Measurements from ENCODE around the gene GPN2.

DNA sequence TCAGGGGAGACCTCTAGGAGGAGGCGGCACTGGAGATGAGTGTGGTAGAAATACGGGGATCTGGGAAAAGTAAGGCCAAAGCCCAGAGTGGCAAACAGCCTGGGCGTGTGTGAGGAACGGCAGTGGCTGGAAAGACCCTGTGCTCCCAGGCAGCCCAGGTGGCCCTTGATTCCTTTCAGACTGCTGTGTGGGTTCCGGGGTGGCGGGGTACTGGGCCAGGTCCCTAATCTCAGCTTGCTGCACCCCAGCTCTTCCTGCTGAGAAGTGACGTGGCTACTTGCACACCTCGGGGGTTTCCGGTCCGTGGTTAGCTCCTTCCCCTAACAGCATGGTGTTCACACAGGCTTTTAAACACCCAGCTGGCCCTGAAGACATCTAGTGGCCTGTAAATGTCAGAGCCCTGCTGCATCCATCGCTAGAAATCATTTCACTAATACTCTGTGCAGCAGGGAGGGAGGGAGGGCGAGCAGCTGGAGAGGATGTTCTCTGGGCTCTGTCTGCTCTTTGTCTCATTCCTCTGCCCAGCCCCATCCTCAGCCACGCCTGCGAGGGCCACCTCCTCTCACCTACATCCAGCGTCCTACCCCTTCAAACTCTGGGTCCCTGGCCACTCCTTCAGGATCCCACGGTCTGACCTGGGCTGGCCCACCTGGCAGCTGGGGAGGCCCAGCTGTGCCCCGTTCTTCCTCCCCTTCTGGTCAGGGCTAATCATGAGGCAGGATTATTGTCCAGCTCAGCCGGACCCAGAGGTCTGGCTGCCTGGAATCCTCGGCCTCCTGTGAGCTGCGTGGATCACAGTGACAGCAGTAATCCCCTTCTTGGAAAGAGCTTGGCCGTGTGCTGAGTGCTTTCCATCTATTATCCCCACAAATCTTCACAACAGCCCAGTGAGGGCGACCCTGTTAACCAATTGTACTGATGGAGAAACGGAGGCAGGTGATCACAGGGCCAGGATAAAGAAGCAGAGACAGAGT is 56.4 kb downstream of the GPN2 start:
- TF ChIP-seq GATA3 (IDR thresholded peaks at IDR 0.05; ENCODE audit: low read depth, low read length) (no peak), GATA2 (IDR thresholded peaks at IDR 0.05; ENCODE audit: low read depth, low read length) (no peak)

Data from SH-SY5Y (cell line).